Activated CD8-positive, alpha-beta T cell treated with anti-CD3 and anti-CD28 coated beads for 36 hours (primary cell): ENCODE results near the gene ZNF728. TPM values are rescaled to one million over a fixed set of nuclear protein-coding genes. Genes with fewer than 3 reads are reported as not detected.
"Not testable (repeated sequence)": the region's sequence is repeated elsewhere in the genome, so short reads cannot be mapped to it uniquely, and the experiment has no call there.

Source experiments
- ATAC-seq: fragments of 200-7000 bp; cut with Tn5 transposase; one replicate; pipeline ENCODE4 v1.10.0; 2021; ENCODE audit warnings: mild to moderate bottlenecking, moderate library complexity
- CTCF ChIA-PET: fragments of 350-600 bp; sonication (Branson Sonifier 250); formaldehyde crosslinking; loops from one replicate; lab custom pipeline; 2021; ENCODE audit warnings: antibody characterized with exemption; lab: Charles Lee
- POLR2A ChIA-PET: fragments of 350-600 bp; sonication (Branson Sonifier 250); formaldehyde crosslinking; loops from one replicate; lab custom pipeline; 2021; ENCODE audit warnings: antibody characterized with exemption; lab: Charles Lee
- DNase-seq: peaks from one replicate; pipeline ENCODE4 v3.0.0-alpha.2; 2020
- H3K27ac Mint-ChIP-seq: one replicate; pipeline ENCODE4 v1.8.0; 2021; ENCODE audit warnings: mild to moderate bottlenecking, mixed read lengths
- H3K27me3 Mint-ChIP-seq: one replicate; pipeline ENCODE4 v1.8.0; 2021; ENCODE audit warnings: mixed read lengths
- H3K36me3 Mint-ChIP-seq: one replicate; pipeline ENCODE4 v1.8.0; 2021; ENCODE audit warnings: low read depth, mixed read lengths
- H3K4me1 Mint-ChIP-seq: one replicate; pipeline ENCODE4 v1.8.0; 2021; ENCODE audit warnings: low read depth, mixed read lengths
- H3K4me3 Mint-ChIP-seq: one replicate; pipeline ENCODE4 v1.8.0; 2021; ENCODE audit warnings: mild to moderate bottlenecking, moderate library complexity, mixed read lengths
- H3K9me3 Mint-ChIP-seq: one replicate; pipeline ENCODE4 v1.8.0; 2021; ENCODE audit warnings: mixed read lengths
- CTCF ChIP-seq: fragments of 200-600 bp; IDR thresholded peaks from one replicate; pipeline ENCODE4 v1.8.0; 2022; ENCODE audit warnings: antibody characterized with exemption, mild to moderate bottlenecking
- intact Hi-C: fragments of 100-400 bp; cut with micrococcal nuclease; formaldehyde crosslinking; loops from one replicate; pipeline ENCODE4 v1.10.0; 2022
- total RNA-seq, 2 experiments: library from RNA; stranded (reverse); gene quantifications; one replicate each; pipeline ENCODE4 v1.2.3, GENCODE V29; 2021

ZNF728 gene
- total RNA-seq, 2 experiments from 2014 or later = not detected

- no peaks in the 10 kb centered on the region for H3K27me3 Mint-ChIP-seq
- no peaks in the 10 kb centered on the region for H3K4me1 Mint-ChIP-seq
- H3K27ac Mint-ChIP-seq = no peak overlapping the region
- DNase-seq = no peak
- no peak for ATAC-seq
- no peak for TF ChIP-seq CTCF
- intact Hi-C loops = no loop called here
- H3K4me3 Mint-ChIP-seq = no peak overlapping the region
- CTCF ChIA-PET = no interaction called here
- H3K36me3 Mint-ChIP-seq = no peaks in the 10 kb centered on the region
- POLR2A ChIA-PET = no interaction called here
- peaks cover 19% of the 10 kb centered on the region for H3K9me3 Mint-ChIP-seq
These were observed 67.8 kb downstream of the ZNF728 start for GRCh38 chr19:22935151-22935550.

GRCh38 chr19:22927576-22927975, 75.4 kb downstream of the ZNF728 start:
- H3K4me3 Mint-ChIP-seq, H3K27me3 Mint-ChIP-seq, POLR2A ChIA-PET, DNase-seq, intact Hi-C loops, CTCF ChIA-PET, H3K27ac Mint-ChIP-seq, ATAC-seq, H3K4me1 Mint-ChIP-seq, H3K36me3 Mint-ChIP-seq: not testable (repeated sequence)
- H3K9me3 Mint-ChIP-seq = peaks cover 11% of the 10 kb centered on the region

- DNase-seq, H3K36me3 Mint-ChIP-seq, H3K4me1 Mint-ChIP-seq, H3K4me3 Mint-ChIP-seq, POLR2A ChIA-PET, H3K27me3 Mint-ChIP-seq, CTCF ChIA-PET, ATAC-seq, intact Hi-C loops, H3K27ac Mint-ChIP-seq: not testable (repeated sequence)
- peaks cover 11% of the 10 kb centered on the region for H3K9me3 Mint-ChIP-seq
These were observed 77.8 kb downstream of the ZNF728 start for GRCh38 chr19:22925181-22925580.

Other genes starting within 250 kb of the ZNF728 start
- not detected for gene ZNF99, start 219.0 kb downstream of the ZNF728 start, total RNA-seq
- not detected for gene ZNF723, start 170.9 kb downstream of the ZNF728 start, total RNA-seq
- gene ZNF730, start 113.8 kb upstream of the ZNF728 start, total RNA-seq = 1 to 10 TPM; 2.6 to 3.3 TPM
- 10 to 100 TPM; 15.6 to 15.7 TPM for gene ZNF724, start 247.2 kb upstream of the ZNF728 start, total RNA-seq